Endothelial cell of umbilical vein (primary cell): ENCODE measurements around the gene DPP6. TPM values are rescaled to one million over a fixed set of nuclear protein-coding genes. Genes with fewer than 3 reads are reported as not detected.

ENCODE experiments used
- BruUV-seq: library from RNA; stranded (reverse); fragments of 400-500 nt; replicated peaks from 2 replicates; lab custom pipeline; 2021; lab: Mats Ljungman, UMichigan
- CTCF ChIA-PET: fragments of 300-600, 350-600 bp; sonication (Branson Sonifier 250); formaldehyde crosslinking; loops from one replicate; lab custom pipeline; 2021; ENCODE audit warnings: antibody characterized with exemption, inconsistent platforms; lab: Charles Lee
- POLR2A ChIA-PET: fragments of 300-600, 350-600 bp; sonication (Branson Sonifier 250); formaldehyde crosslinking; loops from one replicate; lab custom pipeline; 2021; ENCODE audit warnings: antibody characterized with exemption, inconsistent platforms; lab: Charles Lee
- DNase-seq: peaks from one replicate; pipeline ENCODE4 v3.0.0-alpha.2; 2011; ENCODE audit warnings: low read depth, low spot score
- FAIRE-seq: peaks from 2 replicates; lab custom pipeline; 2011; peaks lifted over from hg19 to GRCh38; lab: Jason Lieb, UNC
- H2AFZ ChIP-seq: 2 replicates; pipeline ENCODE4 v1.6.0; 2012; ENCODE audit warnings: low read depth, low read length, control low read depth, inconsistent platforms
- H3K27ac ChIP-seq: 2 replicates; pipeline ENCODE4 v1.5.1; 2011; ENCODE audit warnings: low read depth, mild to moderate bottlenecking, control low read depth, low read length, moderate library complexity; ENCODE audit not compliant: insufficient read depth
- H3K27me3 ChIP-seq, 2 experiments: 2 replicates each; pipeline versions ENCODE4 v1.6.0 to v1.6.1; 2011; ENCODE audit warnings: low read length in 2 of 2, mixed read lengths in 1 of 2; ENCODE audit not compliant: control insufficient read depth in 2 of 2, insufficient read depth in 2 of 2
- H3K36me3 ChIP-seq, 2 experiments: 2 replicates in 1 of 2; 3 replicates in 1 of 2; pipeline ENCODE4 v1.5.1; 2011; ENCODE audit warnings: low read length in 2 of 2, mild to moderate bottlenecking in 1 of 2, moderate library complexity in 1 of 2; ENCODE audit not compliant: control insufficient read depth in 2 of 2, insufficient read depth in 2 of 2; ENCODE audit errors: extremely low read depth in 1 of 2
- H3K4me1 ChIP-seq: 3 replicates; pipeline ENCODE4 v1.5.1; 2011; ENCODE audit warnings: mild to moderate bottlenecking, low read length; ENCODE audit not compliant: control insufficient read depth, insufficient read depth; ENCODE audit errors: extremely low read depth
- H3K4me2 ChIP-seq: 2 replicates; pipeline ENCODE4 v1.6.1; 2011; ENCODE audit warnings: low read length, control low read depth, mixed read lengths; ENCODE audit not compliant: insufficient read depth
- H3K4me3 ChIP-seq, 3 experiments: fragments of 200-600 bp in 1 of 3; sonication (generic), shearing (Covaris generic) in 1 of 3; replicated peaks in 1 of 3; 2 replicates each; pipeline ENCODE4 v1.5.1; 2011 to 2016; ENCODE audit warnings: control low read depth in 3 of 3, low read length in 3 of 3, mild to moderate bottlenecking in 2 of 3, inconsistent platforms in 1 of 3, low read depth in 1 of 3, moderate library complexity in 1 of 3; ENCODE audit not compliant: insufficient read depth in 1 of 3
- H3K79me2 ChIP-seq: 2 replicates; pipeline ENCODE4 v1.6.0; 2012; ENCODE audit warnings: low read length, inconsistent platforms; ENCODE audit not compliant: control insufficient read depth, insufficient read depth
- H3K9ac ChIP-seq: replicated peaks from 2 replicates; pipeline ENCODE3; 2011; ENCODE audit warnings: low read length, control low read depth; ENCODE audit not compliant: insufficient read depth; ENCODE audit errors: extremely low read depth
- H3K9me1 ChIP-seq: replicated peaks from 3 replicates; pipeline ENCODE4 v1.6.0; 2011; ENCODE audit warnings: mild to moderate bottlenecking, low read length; ENCODE audit not compliant: control insufficient read depth, insufficient read depth; ENCODE audit errors: extremely low read depth
- H3K9me3 ChIP-seq: replicated peaks from 2 replicates; pipeline ENCODE4 v1.5.1; 2012; ENCODE audit warnings: low read length, inconsistent platforms; ENCODE audit not compliant: control insufficient read depth, insufficient read depth
- H4K20me1 ChIP-seq: replicated peaks from 2 replicates; pipeline ENCODE3; 2011; ENCODE audit warnings: mild to moderate bottlenecking, low read length; ENCODE audit not compliant: control insufficient read depth, insufficient read depth; ENCODE audit errors: extremely low read depth
- EZH2 ChIP-seq: IDR thresholded peaks from 2 replicates; pipeline ENCODE4 v1.6.1; 2012; ENCODE audit warnings: borderline replicate concordance, low read depth, mild to moderate bottlenecking, moderate library complexity, low read length, inconsistent platforms; ENCODE audit not compliant: severe bottlenecking
- FOS ChIP-seq: IDR thresholded peaks from 2 replicates; pipeline ENCODE4 v1.6.1; 2011; ENCODE audit warnings: mild to moderate bottlenecking, low read length, moderate library complexity, borderline replicate concordance; ENCODE audit not compliant: insufficient read depth
- GATA2 ChIP-seq: IDR thresholded peaks from 2 replicates; pipeline ENCODE4 v1.7.0; 2011; ENCODE audit warnings: low read depth, mild to moderate bottlenecking, moderate library complexity, mixed read lengths, low read length; ENCODE audit not compliant: insufficient read length, insufficient read depth
- JUN ChIP-seq: IDR thresholded peaks from 2 replicates; pipeline ENCODE4 v1.6.1; 2011; ENCODE audit warnings: borderline replicate concordance, low read depth; ENCODE audit not compliant: insufficient read length, insufficient read depth
- MYC ChIP-seq: IDR thresholded peaks from one replicate; pipeline ENCODE4 v1.6.1; 2011; ENCODE audit warnings: mild to moderate bottlenecking, low read depth, low read length
- POLR2A ChIP-seq: IDR thresholded peaks from 2 replicates; pipeline ENCODE4 v1.6.1; 2012; ENCODE audit warnings: low read depth, mild to moderate bottlenecking, control low read depth, low read length
- POLR2AphosphoS5 ChIP-seq: IDR thresholded peaks from 2 replicates; pipeline ENCODE4 v1.6.1; 2012; ENCODE audit warnings: low read depth, mild to moderate bottlenecking, control low read depth, low read length, moderate library complexity; ENCODE audit not compliant: insufficient read depth
- dilution Hi-C: fragments of 300-500 bp; cut with MboI; formaldehyde crosslinking; loops from one replicate; pipeline ENCODE4 v1.15.0; 2019; ENCODE audit warnings: low sequenced_read_pairs; ENCODE audit not compliant: extremely low pct_ligation_motif_present
- intact Hi-C: fragments of 100-400 bp; cut with micrococcal nuclease; formaldehyde crosslinking; loops from one replicate; pipeline ENCODE4 v1.10.0; 2022
- polyA plus RNA-seq, 4 experiments: library from polyadenylated mRNA; depleted of rRNA in 3 of 4; stranded (reverse) in 3 of 4; unstranded in 1 of 4; fragments of >200 nt; gene quantifications; 2 replicates each; pipeline versions ENCODE4 v1.2.1 to v1.2.3, GENCODE V29; 2011 to 2012; ENCODE audit warnings: missing spikeins in 1 of 4
- total RNA-seq: library from RNA; stranded (reverse); gene quantifications from 2 replicates; pipeline ENCODE4 v1.2.3, GENCODE V29; 2021
- TF ChIP-seq, protein P1 (sequence below), 2 donors: IDR thresholded peaks; 1 replicate in 1 of 2; 2 replicates in 1 of 2; pipeline ENCODE4 v1.5.1; 2011; ENCODE audit warnings: low read length in 2 of 2, mild to moderate bottlenecking in 2 of 2, moderate library complexity in 2 of 2, control low read depth in 1 of 2, inconsistent platforms in 1 of 2, low read depth in 1 of 2; ENCODE audit not compliant: insufficient read depth in 1 of 2; ENCODE audit errors: extremely low read depth in 1 of 2
- TF ChIP-seq, protein P2 (sequence below): IDR thresholded peaks from 2 replicates; pipeline ENCODE4 v1.6.1; 2011; ENCODE audit not compliant: insufficient read depth, insufficient read length

DPP6 gene
- total and polyA plus RNA-seq, 2 donors (not counting 3 experiments of a cell fraction or from before 2014, with no cell fraction given) = not detected

DNA sequence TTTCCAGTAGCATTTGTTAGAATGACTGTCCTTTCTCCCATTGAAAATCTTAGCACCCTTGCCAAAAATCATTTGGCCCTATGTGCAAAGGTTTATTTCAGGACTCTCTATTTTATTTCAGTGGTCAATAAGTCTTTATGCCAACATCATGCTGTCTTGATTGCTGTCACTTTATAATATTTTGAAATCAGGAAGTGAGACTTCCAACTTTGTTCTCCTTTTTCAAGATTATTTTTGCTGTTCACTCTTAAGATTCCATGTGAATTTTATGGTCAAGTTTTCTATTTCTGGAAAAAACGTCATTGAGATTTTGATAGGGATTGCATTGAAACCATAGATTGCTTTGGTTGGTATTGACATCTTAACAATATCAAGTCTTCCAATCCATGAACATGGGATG is 885.6 kb downstream of the DPP6 start:
- intact Hi-C loops (no loop called here), dilution Hi-C loops (no loop called here)
- Histone ChIP-seq H3K9ac (no peak overlapping the region), H3K79me2 (no peaks in the 10 kb centered on the region), H3K9me3 (no peaks in the 10 kb centered on the region), H3K4me2 (no peak overlapping the region), H3K27me3 (no peaks in the 10 kb centered on the region), H3K27ac (no peak overlapping the region), H3K36me3 (no peaks in the 10 kb centered on the region), H2AFZ (no peak overlapping the region), H3K9me1 (no peaks in the 10 kb centered on the region), H3K4me3 (no peak overlapping the region), H3K4me1 (no peaks in the 10 kb centered on the region), H4K20me1 (no peaks in the 10 kb centered on the region)
- peak; percentile 26 for FAIRE-seq
- BruUV-seq = no TSS peak
- ChIA-PET CTCF (interaction anchor here (1.8 kb wide), 1 partner anchor 10 kb away, joined by 6 read pairs; no protein-coding TSS in a partner anchor), POLR2A (no interaction called here)
- TF ChIP-seq, protein P1, sequence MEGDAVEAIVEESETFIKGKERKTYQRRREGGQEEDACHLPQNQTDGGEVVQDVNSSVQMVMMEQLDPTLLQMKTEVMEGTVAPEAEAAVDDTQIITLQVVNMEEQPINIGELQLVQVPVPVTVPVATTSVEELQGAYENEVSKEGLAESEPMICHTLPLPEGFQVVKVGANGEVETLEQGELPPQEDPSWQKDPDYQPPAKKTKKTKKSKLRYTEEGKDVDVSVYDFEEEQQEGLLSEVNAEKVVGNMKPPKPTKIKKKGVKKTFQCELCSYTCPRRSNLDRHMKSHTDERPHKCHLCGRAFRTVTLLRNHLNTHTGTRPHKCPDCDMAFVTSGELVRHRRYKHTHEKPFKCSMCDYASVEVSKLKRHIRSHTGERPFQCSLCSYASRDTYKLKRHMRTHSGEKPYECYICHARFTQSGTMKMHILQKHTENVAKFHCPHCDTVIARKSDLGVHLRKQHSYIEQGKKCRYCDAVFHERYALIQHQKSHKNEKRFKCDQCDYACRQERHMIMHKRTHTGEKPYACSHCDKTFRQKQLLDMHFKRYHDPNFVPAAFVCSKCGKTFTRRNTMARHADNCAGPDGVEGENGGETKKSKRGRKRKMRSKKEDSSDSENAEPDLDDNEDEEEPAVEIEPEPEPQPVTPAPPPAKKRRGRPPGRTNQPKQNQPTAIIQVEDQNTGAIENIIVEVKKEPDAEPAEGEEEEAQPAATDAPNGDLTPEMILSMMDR (IDR thresholded peaks at IDR 0.05; ENCODE audit: extremely low read depth in 1 of 2, insufficient read depth in 1 of 2, low read depth in 1 of 2, low read length in 2 of 2) = no peak
- TF ChIP-seq POLR2AphosphoS5 (no peak), MYC (no peak)
- no peak for DNase-seq

DNA sequence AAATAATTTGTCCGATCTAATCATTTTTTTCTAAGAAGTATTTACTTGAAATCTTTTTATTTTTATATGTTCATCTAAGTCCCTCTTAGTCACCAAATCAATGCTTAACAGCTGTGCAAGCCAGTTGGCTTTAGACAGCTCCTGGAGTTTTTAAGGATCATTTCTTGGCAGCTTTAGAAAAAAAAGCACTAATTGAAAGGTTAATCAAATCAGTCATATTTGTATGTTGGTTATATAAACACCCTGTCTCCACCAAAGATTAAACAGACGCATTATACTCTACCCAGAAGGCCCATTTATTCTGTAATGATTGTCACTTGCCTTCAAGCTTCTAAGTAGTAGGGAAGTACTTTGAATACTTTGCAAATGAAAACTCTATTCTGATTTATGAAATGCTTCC is 890.5 kb downstream of the DPP6 start:
- no TSS peak for BruUV-seq
- Histone ChIP-seq H3K36me3 (peaks cover 0 to 7% of the 10 kb centered on the region in 2 experiments), H3K9me1 (no peaks in the 10 kb centered on the region), H3K9me3 (no peaks in the 10 kb centered on the region), H3K9ac (no peak overlapping the region), H3K4me2 (no peak overlapping the region), H3K27ac (no peak overlapping the region), H2AFZ (no peak overlapping the region), H3K4me1 (no peaks in the 10 kb centered on the region), H3K27me3 (no peaks in the 10 kb centered on the region), H4K20me1 (no peaks in the 10 kb centered on the region), H3K4me3 (no peak overlapping the region), H3K79me2 (no peaks in the 10 kb centered on the region)
- dilution Hi-C loops (no loop called here), intact Hi-C loops (no loop called here)
- ChIA-PET CTCF (interaction anchor here (1.1 to 4.4 kb wide), 3 partner anchors 9 to 15 kb away, joined by 3 to 28 read pairs (median 6); no protein-coding TSS in a partner anchor), POLR2A (no interaction called here)
- no peak for DNase-seq
- TF ChIP-seq GATA2 (no peak), POLR2AphosphoS5 (no peak), FOS (no peak), JUN (no peak), EZH2 (no peak), POLR2A (no peak), MYC (no peak)
- TF ChIP-seq, protein P2, sequence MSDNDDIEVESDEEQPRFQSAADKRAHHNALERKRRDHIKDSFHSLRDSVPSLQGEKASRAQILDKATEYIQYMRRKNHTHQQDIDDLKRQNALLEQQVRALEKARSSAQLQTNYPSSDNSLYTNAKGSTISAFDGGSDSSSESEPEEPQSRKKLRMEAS = no peak
- TF ChIP-seq, protein P1 (IDR thresholded peaks at IDR 0.05; ENCODE audit: extremely low read depth in 1 of 2, insufficient read depth in 1 of 2, low read depth in 1 of 2, low read length in 2 of 2) = no peak
- FAIRE-seq = no peak
